HEK293 (cell line): Measurements from ENCODE around the gene MAST2.

Source experiments
- CTCF ChIA-PET: fragments of 350-600 bp; formaldehyde crosslinking; extraction: SDS; loops from one replicate; lab custom pipeline; 2021; ENCODE audit warnings: antibody characterized with exemption; lab: Yijun Ruan, JAX
- POLR2A ChIA-PET: fragments of 300-600 bp; formaldehyde crosslinking; extraction: SDS; loops from one replicate; lab custom pipeline; 2020; ENCODE audit warnings: antibody characterized with exemption, inconsistent platforms; lab: Yijun Ruan, JAX
- H3K27ac ChIP-seq: fragments of 200-500 bp; sonication (Bioruptor generic); 2 replicates; pipeline ENCODE4 v1.5.1; 2014; ENCODE audit warnings: low read depth, low read length, control low read depth, inconsistent platforms; ENCODE audit errors: extremely low read depth
- H3K36me3 ChIP-seq, 2 experiments: fragments of 200-500 bp in 1 of 2; sonication (Bioruptor generic) in 1 of 2; 1 replicate in 1 of 2; 2 replicates in 1 of 2; pipeline ENCODE4 v1.5.1; 2014 to 2017; ENCODE audit warnings: inconsistent platforms in 2 of 2, low read length in 2 of 2; ENCODE audit not compliant: control insufficient read depth in 2 of 2, insufficient read depth in 1 of 2
- H3K4me1 ChIP-seq: fragments of 200-500 bp; sonication (Bioruptor generic); 2 replicates; pipeline ENCODE4 v1.5.1; 2014; ENCODE audit warnings: mild to moderate bottlenecking, low read length, inconsistent platforms; ENCODE audit not compliant: control insufficient read depth, insufficient read depth
- H3K4me3 ChIP-seq: 2 replicates; pipeline ENCODE4 v1.5.1; 2011; ENCODE audit warnings: low read depth, mild to moderate bottlenecking, control low read depth, low read length, moderate library complexity
- H3K9me3 ChIP-seq: fragments of 200-500 bp; sonication (Bioruptor generic); 2 replicates; pipeline ENCODE4 v1.5.1; 2014; ENCODE audit warnings: low read depth, low read length, inconsistent platforms; ENCODE audit not compliant: control insufficient read depth, insufficient read depth
- FEZF1 ChIP-seq: fragments of 450-650 bp; formaldehyde crosslinking; IDR thresholded peaks from 2 replicates; pipeline ENCODE4 v1.5.1; 2016; ENCODE audit warnings: missing biosample characterization, missing genetic modification characterization
- GLIS2 ChIP-seq: fragments of 450-650 bp; formaldehyde crosslinking; IDR thresholded peaks from 2 replicates; pipeline ENCODE4 v1.5.1; 2016; ENCODE audit warnings: missing biosample characterization, missing genetic modification characterization
- HOXD13 ChIP-seq: sonication (generic); formaldehyde crosslinking; IDR thresholded peaks from 2 replicates; pipeline ENCODE4 v1.8.0; 2022; ENCODE audit warnings: missing genetic modification reagents, borderline replicate concordance
- IKZF3 ChIP-seq: fragments of 450-650 bp; IDR thresholded peaks from 2 replicates; pipeline ENCODE4 v1.5.0; 2018; ENCODE audit warnings: missing biosample characterization, mild to moderate bottlenecking, missing genetic modification characterization, moderate library complexity
- KLF1 ChIP-seq: fragments of 450-650 bp; formaldehyde crosslinking; IDR thresholded peaks from 2 replicates; pipeline ENCODE4 v1.5.1; 2016; ENCODE audit warnings: missing biosample characterization, missing genetic modification characterization
- ZBTB49 ChIP-seq: fragments of 450-650 bp; formaldehyde crosslinking; IDR thresholded peaks from 2 replicates; pipeline ENCODE4 v1.5.1; 2016; ENCODE audit warnings: missing biosample characterization, missing genetic modification characterization, low read depth
- ZBTB7A ChIP-seq: fragments of 450-650 bp; formaldehyde crosslinking; IDR thresholded peaks from 2 replicates; pipeline ENCODE4 v1.5.1; 2016; ENCODE audit warnings: low read depth, missing biosample characterization, missing genetic modification characterization
- ZNF112 ChIP-seq: fragments of 450-650 bp; formaldehyde crosslinking; IDR thresholded peaks from 2 replicates; pipeline ENCODE4 v1.5.0; 2017; ENCODE audit warnings: missing biosample characterization, missing genetic modification characterization
- ZNF121 ChIP-seq: fragments of 450-650 bp; formaldehyde crosslinking; IDR thresholded peaks from 2 replicates; pipeline ENCODE4 v1.5.1; 2016; ENCODE audit warnings: missing biosample characterization, missing genetic modification characterization
- ZNF138 ChIP-seq: fragments of 450-650 bp; formaldehyde crosslinking; IDR thresholded peaks from 2 replicates; pipeline ENCODE4 v1.5.1; 2016; ENCODE audit warnings: missing biosample characterization, missing genetic modification characterization, borderline replicate concordance
- ZNF239 ChIP-seq: fragments of 450-650 bp; formaldehyde crosslinking; IDR thresholded peaks from 2 replicates; pipeline ENCODE4 v1.5.1; 2016; ENCODE audit warnings: missing biosample characterization, missing genetic modification characterization
- ZNF555 ChIP-seq: fragments of 450-650 bp; formaldehyde crosslinking; conservative IDR thresholded peaks from 2 replicates; pipeline ENCODE4 v1.5.1; 2017; ENCODE audit warnings: missing biosample characterization, mild to moderate bottlenecking, missing genetic modification characterization, inconsistent platforms
- ZNF571 ChIP-seq: fragments of 450-650 bp; formaldehyde crosslinking; IDR thresholded peaks from 2 replicates; pipeline ENCODE4 v1.5.0; 2017; ENCODE audit warnings: missing biosample characterization, missing genetic modification characterization
- ZNF621 ChIP-seq: fragments of 450-650 bp; formaldehyde crosslinking; IDR thresholded peaks from 2 replicates; pipeline ENCODE4 v1.5.1; 2017; ENCODE audit warnings: missing biosample characterization, missing genetic modification characterization
- ZNF670 ChIP-seq: fragments of 450-650 bp; formaldehyde crosslinking; IDR thresholded peaks from 2 replicates; pipeline ENCODE4 v1.5.1; 2016; ENCODE audit warnings: missing biosample characterization, missing genetic modification characterization, low read depth
- TF ChIP-seq, protein P1 (sequence below): fragments of 450-650 bp; formaldehyde crosslinking; IDR thresholded peaks from 2 replicates; pipeline ENCODE4 v1.5.1; 2017; ENCODE audit warnings: missing biosample characterization, missing genetic modification characterization
- TF ChIP-seq, protein P2 (sequence below): sonication (generic); formaldehyde crosslinking; IDR thresholded peaks from 2 replicates; pipeline ENCODE4 v1.8.1; 2022; ENCODE audit warnings: mild to moderate bottlenecking, moderate library complexity, missing genetic modification reagents
- TF ChIP-seq, protein P3 (sequence below): fragments of 450-650 bp; formaldehyde crosslinking; IDR thresholded peaks from 2 replicates; pipeline ENCODE4 v1.5.1; 2016; ENCODE audit warnings: missing biosample characterization, missing genetic modification characterization, borderline replicate concordance
- TF ChIP-seq, protein P4 (sequence below): fragments of 450-650 bp; formaldehyde crosslinking; IDR thresholded peaks from 2 replicates; pipeline ENCODE4 v1.5.1; 2016; ENCODE audit warnings: missing biosample characterization, missing genetic modification characterization, low read depth
- TF ChIP-seq, protein P5 (sequence below): fragments of 450-650 bp; formaldehyde crosslinking; IDR thresholded peaks from 2 replicates; pipeline ENCODE4 v1.5.1; 2017; ENCODE audit warnings: missing biosample characterization, missing genetic modification characterization

The MAST2 gene

DNA sequence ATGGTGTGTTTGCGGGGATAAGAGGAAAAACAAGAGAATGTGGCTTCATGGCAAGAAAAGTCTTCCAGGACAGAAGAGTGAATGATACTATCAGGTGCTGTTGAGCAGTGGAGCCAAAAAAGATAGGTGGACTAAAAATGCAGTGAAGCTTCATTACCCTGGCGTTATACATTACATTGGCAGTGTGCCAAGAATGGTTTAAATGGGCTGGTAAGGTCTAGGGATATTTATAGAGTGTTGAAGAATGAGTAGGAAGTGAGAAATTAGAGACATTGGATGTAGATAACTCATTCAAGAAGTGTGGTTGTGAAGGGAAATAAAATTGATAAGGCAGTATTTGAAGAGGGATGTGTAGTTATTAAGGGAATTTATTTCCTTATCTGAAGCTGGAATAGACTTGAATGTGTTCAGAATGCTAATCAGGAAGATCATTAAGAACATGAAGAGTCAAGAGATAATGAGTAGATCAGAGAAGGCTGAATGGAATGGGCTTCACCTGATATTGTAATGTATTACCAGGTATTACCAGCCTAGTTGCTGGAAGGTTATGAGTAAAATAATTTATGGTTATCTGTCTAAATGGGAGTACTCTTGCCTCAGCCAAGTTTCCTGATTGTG lies 72.7 kb downstream of the MAST2 start (continued):
- TF ChIP-seq, protein P1, sequence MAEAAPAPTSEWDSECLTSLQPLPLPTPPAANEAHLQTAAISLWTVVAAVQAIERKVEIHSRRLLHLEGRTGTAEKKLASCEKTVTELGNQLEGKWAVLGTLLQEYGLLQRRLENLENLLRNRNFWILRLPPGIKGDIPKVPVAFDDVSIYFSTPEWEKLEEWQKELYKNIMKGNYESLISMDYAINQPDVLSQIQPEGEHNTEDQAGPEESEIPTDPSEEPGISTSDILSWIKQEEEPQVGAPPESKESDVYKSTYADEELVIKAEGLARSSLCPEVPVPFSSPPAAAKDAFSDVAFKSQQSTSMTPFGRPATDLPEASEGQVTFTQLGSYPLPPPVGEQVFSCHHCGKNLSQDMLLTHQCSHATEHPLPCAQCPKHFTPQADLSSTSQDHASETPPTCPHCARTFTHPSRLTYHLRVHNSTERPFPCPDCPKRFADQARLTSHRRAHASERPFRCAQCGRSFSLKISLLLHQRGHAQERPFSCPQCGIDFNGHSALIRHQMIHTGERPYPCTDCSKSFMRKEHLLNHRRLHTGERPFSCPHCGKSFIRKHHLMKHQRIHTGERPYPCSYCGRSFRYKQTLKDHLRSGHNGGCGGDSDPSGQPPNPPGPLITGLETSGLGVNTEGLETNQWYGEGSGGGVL = peak; percentile 66
- peak; percentile 68 for TF ChIP-seq FEZF1
- no peak for TF ChIP-seq GLIS2
- TF ChIP-seq ZNF112 (tag by site-specific recombination) = peak; percentile 97
- no peak for TF ChIP-seq ZBTB7A (tag by site-specific recombination)
- TF ChIP-seq ZNF670 (tag by site-specific recombination) = no peak

DNA sequence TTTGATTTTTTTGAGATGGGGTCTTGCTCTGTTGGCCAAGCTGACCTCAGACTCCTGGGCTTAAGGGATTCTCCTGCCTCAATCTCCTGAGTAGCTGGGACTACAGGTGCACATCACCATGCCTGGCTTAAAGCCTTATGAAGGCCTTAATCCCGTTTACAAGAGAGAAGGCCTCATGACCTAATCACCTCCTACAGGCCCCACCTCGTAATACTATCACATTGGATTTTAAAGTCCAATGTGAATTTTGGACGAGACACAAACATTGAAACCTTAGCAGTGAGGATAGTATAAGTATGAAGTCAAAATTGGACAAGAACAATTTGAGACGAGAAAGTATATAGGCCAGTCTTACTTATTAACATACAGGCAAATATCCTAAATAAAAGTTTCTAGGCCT lies 73.9 kb downstream of the MAST2 start:
- Histone ChIP-seq H3K27ac (no peak overlapping the region), H3K4me3 (no peak overlapping the region), H3K4me1 (peaks cover 10% of the 10 kb centered on the region; the same call in 1 of the 2 replicates), H3K9me3 (no peaks in the 10 kb centered on the region), H3K36me3 (no peaks in the 10 kb centered on the region)
- ChIA-PET CTCF (interaction anchor here (0.6 to 1.2 kb wide), 2 partner anchors 13 to 470 kb away, joined by 3 read pairs; no protein-coding TSS in a partner anchor), POLR2A (interaction anchor here (0.6 kb wide), 1 partner anchor 134 kb away, joined by 4 read pairs; no protein-coding TSS in a partner anchor)
- TF ChIP-seq ZNF121 (tag by site-specific recombination) = peak; percentile 55; the same call in 1 of the 2 replicates
- TF ChIP-seq, protein P2, sequence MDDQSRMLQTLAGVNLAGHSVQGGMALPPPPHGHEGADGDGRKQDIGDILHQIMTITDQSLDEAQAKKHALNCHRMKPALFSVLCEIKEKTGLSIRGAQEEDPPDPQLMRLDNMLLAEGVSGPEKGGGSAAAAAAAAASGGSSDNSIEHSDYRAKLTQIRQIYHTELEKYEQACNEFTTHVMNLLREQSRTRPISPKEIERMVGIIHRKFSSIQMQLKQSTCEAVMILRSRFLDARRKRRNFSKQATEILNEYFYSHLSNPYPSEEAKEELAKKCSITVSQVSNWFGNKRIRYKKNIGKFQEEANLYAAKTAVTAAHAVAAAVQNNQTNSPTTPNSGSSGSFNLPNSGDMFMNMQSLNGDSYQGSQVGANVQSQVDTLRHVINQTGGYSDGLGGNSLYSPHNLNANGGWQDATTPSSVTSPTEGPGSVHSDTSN (CRISPR knock-in tag) = no peak

GRCh38 chr1:45879885-45880598 lies 76.6 kb downstream of the MAST2 start:
- ChIA-PET CTCF (no interaction called here), POLR2A (interaction anchor here (0.7 to 1.2 kb wide), 4 partner anchors 17 to 313 kb away, joined by 3 to 6 read pairs (median 6); no protein-coding TSS in a partner anchor)
- no peaks in the 10 kb centered on the region for H3K36me3 ChIP-seq
- H3K4me3 ChIP-seq = no peak overlapping the region
- H3K4me1 ChIP-seq = peaks cover 10% of the 10 kb centered on the region; the same call in 1 of the 2 replicates
- no peak overlapping the region for H3K27ac ChIP-seq
- TF ChIP-seq HOXD13 (CRISPR knock-in tag) (no peak), ZNF239 (tag by site-specific recombination) (no peak), KLF1 (tag by site-specific recombination) (no peak), IKZF3 (no peak), ZNF555 (tag by site-specific recombination) (no peak), ZNF571 (tag by site-specific recombination) (no peak), ZNF138 (tag by site-specific recombination) (no peak), ZNF621 (tag by site-specific recombination) (no peak), ZBTB49 (tag by site-specific recombination) (no peak)
- TF ChIP-seq, protein P3, sequence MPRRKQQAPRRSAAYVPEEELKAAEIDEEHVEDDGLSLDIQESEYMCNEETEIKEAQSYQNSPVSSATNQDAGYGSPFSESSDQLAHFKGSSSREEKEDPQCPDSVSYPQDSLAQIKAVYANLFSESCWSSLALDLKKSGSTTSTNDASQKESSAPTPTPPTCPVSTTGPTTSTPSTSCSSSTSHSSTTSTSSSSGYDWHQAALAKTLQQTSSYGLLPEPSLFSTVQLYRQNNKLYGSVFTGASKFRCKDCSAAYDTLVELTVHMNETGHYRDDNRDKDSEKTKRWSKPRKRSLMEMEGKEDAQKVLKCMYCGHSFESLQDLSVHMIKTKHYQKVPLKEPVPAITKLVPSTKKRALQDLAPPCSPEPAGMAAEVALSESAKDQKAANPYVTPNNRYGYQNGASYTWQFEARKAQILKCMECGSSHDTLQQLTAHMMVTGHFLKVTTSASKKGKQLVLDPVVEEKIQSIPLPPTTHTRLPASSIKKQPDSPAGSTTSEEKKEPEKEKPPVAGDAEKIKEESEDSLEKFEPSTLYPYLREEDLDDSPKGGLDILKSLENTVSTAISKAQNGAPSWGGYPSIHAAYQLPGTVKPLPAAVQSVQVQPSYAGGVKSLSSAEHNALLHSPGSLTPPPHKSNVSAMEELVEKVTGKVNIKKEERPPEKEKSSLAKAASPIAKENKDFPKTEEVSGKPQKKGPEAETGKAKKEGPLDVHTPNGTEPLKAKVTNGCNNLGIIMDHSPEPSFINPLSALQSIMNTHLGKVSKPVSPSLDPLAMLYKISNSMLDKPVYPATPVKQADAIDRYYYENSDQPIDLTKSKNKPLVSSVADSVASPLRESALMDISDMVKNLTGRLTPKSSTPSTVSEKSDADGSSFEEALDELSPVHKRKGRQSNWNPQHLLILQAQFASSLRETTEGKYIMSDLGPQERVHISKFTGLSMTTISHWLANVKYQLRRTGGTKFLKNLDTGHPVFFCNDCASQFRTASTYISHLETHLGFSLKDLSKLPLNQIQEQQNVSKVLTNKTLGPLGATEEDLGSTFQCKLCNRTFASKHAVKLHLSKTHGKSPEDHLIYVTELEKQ = no peak
- TF ChIP-seq, protein P4, sequence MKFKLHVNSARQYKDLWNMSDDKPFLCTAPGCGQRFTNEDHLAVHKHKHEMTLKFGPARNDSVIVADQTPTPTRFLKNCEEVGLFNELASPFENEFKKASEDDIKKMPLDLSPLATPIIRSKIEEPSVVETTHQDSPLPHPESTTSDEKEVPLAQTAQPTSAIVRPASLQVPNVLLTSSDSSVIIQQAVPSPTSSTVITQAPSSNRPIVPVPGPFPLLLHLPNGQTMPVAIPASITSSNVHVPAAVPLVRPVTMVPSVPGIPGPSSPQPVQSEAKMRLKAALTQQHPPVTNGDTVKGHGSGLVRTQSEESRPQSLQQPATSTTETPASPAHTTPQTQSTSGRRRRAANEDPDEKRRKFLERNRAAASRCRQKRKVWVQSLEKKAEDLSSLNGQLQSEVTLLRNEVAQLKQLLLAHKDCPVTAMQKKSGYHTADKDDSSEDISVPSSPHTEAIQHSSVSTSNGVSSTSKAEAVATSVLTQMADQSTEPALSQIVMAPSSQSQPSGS (tag by site-specific recombination) = no peak
- TF ChIP-seq, protein P5, sequence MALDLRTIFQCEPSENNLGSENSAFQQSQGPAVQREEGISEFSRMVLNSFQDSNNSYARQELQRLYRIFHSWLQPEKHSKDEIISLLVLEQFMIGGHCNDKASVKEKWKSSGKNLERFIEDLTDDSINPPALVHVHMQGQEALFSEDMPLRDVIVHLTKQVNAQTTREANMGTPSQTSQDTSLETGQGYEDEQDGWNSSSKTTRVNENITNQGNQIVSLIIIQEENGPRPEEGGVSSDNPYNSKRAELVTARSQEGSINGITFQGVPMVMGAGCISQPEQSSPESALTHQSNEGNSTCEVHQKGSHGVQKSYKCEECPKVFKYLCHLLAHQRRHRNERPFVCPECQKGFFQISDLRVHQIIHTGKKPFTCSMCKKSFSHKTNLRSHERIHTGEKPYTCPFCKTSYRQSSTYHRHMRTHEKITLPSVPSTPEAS = no peak
- no peaks in the 10 kb centered on the region for H3K9me3 ChIP-seq
